NCI-H2107 (cell line): ENCODE results near the gene EMID1.
"Not testable (repeated sequence)": the region's sequence is repeated elsewhere in the genome, so short reads cannot be mapped to it uniquely, and the experiment has no call there.

Experiments used
- DNase-seq: peaks from one replicate; lab custom pipeline; 2025; lab: John Stamatoyannopoulos, UW

EMID1 gene

DNA sequence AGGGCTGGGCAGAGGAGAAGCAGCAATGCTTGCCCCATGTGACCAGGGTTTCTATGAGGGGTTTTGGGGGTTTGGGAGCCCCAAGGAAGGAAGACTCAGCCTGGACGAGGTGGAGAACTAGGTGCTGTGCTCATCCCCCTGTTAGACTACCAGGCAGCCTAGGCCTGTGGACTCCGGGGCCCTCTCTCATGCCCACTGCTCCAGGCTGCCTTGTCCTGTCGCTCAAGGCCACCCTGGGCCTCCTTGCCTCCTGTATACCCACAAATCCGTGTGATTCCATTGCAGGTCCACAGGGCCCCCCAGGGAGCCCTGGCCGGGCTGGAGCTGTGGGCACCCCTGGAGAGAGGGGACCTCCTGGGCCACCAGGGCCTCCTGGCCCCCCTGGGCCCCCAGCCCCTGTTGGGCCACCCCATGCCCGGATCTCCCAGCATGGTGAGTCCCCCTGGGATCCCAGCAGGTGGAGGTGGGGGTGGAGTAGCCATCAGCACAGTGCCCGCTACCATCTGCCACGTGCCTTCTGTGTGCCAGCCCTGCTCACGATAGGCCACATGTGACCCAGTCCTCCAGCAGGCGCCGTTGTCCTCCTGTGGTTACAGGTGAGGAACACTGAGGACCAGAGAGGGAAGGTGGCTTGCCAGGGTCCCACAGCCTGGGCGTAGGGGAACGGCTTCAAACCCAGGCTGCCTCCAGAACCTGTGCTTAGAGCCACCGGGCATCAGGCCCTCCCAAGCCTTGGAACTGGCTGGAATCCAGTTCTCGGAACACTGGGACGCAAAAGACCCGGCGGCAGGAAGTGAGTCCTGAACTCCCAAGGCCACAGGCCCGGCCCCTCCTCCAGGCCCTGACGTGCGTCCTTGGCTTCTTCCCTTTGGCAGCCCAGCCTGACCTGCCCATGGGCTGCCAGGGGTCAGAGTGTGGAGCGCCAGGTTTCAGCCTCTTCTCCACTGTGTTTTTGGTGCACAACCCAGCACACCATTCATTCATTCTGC lies 26.6 kb downstream of the EMID1 start:
- DNase-seq = no peak

DNA sequence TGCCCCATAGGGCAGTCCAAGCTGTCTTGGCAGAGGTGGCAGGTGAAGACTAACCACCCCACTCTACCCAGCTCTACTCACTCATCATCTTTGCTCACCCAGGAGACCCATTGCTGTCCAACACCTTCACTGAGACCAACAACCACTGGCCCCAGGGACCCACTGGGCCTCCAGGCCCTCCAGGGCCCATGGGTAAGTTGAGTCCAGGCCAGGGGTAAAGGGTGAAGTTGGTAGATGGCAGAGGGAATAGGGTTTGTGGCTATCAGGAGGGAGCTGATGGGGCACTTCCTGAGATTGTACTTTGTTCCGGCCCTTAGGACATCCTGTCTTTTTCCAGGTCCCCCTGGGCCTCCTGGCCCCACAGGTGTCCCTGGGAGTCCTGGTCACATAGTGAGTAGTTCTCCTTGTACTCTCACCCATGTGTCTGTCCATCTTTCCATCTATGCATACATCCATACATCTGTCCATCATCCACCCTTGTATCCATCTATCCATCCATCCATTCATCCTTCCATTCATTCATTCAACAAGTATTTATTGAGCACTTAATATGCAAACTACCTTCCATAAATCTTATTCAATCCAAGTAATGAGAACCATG lies 27.7 kb downstream of the EMID1 start:
- DNase-seq = no peak

DNA sequence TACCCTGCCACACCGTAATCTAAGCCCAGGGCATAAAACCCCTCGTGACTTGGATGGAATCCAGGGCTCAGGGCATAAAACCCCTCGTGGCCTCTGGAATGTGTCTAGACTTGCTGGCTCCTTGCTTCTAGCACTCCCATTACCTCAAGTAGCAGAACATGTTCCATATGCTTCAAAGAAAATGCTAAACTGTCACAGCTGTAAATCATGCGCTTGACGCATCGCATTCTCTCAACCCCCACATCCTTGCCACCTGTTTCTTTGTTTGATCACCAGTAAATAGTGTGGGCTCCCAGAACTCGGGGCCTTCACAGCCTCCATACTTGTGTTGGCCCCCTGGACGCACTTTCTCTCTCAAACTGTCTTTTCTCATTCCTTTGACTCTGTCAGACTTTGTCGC lies 34.8 kb downstream of the EMID1 start:
- not testable (repeated sequence) for DNase-seq

DNA sequence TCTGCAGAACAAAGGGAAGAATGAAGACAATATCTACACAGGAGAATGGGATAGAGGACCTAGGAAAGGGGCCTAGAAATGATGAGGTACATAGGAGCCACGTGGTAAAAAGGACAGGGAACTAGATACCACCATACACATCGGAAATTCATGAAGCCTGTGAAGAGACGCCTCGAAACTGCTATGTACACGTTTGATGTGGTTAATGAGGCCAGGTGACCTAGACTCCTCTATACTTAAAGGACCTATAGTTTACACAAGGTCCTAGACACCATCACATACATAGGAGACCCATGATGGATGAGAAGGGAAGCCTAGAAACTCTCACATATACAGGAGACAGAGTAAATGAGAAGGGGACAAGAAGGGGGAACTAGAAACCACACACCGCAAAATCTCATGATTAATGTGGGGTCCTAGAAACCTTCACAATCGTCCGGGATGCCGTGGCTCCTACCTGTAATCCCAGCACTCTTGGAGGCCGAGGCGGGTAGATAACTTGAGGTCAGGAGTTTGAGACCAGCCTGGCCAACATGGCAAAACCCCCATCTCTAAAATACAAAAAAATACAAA lies 38.3 kb downstream of the EMID1 start:
- no peak for DNase-seq

DNA sequence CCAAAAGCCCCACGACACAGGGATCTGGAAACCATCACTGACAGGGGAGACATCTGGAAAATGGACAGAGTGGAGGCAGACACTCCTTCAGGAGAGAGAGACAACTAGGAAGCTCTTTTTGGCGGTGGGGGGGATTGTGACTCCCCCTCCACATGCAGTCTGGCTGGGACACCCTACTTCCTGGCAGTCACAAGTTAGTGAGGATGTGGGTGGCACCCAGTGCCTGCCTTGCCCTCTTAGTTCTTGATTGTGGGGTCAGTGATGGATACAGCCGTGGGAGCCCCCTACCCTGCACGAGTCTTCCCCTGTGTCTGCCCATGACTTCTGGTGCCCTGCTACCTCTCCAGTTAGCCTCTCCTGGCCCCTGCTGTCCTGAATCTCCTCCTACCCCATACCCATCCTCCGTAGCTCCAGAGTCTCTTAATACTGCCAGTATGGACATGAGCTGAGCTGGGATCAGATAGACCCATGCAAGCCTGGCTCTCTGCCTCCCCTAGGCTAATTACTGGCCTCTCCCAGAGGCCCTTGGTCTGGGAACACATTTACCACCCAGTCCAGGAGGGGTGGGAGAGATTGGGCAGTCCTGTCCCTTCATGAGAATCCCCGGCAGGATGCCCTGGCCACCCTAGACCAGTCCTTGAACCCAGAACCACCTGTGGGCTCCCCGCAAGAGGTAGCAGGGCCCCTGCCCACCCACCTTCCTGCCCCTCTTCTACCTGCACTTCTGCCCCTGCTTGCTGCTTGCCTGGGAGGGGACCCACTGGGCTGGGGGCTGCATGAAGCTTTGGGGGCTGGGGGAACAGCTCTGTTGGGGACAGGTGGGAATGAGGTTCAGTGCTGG lies 39.3 kb downstream of the EMID1 start:
- no peak for DNase-seq

DNA sequence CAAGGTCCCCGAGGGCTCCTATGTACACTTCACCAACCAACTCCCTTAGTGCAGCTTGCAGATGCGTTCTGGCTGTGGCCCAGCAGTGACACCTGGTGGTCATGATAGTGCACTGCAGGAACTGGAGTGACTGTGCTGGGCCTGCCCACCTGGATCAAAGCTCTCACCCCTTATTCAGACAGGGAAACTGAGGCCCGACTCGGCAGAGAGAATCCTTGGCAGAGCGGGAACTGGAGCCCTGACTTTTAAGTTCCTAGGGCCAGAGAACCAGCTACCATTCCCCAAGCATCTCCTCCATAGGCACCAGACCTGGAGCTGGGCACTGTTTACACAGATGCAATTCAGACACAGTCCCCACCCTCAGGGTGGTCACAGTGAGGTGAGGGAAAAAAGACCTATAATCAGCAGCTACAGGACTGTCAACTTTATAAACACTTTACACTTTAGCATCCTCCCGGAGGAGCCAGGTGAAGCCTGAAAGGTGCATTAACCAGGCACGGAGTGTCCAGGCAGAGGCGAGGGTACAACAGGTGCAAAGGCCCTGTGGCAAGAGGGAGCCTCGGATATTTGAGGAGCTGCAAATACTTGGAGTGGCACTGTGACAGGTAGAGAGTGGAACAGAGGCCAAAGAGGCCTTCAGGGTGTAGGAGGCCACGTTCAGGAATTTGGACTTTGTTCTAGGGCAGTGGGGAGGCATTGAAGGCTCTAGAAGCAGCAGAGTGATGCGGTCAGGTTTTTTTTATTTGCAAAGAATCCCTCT lies 40.1 kb downstream of the EMID1 start:
- peak; percentile 15 for DNase-seq

DNA sequence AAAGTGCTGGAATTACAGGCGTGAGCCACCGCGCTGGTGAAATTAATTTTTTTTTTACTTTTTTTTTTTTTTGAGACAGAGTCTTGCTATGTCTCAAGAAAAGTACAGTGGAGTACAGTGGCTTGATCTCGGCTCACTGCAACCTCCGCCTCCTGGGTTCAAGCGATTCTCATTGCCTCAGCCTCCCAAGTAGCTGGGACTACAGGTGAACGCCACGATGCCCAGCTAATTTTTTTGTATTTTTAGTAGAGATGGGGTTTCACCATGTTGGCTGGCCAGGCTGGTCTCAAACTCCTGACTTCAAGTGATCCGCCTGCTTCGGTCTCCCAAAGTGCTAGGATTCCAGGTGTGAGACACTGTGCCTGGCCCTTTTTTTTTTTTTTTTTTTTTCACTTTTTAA lies 42.2 kb downstream of the EMID1 start:
- not testable (repeated sequence) for DNase-seq

DNA sequence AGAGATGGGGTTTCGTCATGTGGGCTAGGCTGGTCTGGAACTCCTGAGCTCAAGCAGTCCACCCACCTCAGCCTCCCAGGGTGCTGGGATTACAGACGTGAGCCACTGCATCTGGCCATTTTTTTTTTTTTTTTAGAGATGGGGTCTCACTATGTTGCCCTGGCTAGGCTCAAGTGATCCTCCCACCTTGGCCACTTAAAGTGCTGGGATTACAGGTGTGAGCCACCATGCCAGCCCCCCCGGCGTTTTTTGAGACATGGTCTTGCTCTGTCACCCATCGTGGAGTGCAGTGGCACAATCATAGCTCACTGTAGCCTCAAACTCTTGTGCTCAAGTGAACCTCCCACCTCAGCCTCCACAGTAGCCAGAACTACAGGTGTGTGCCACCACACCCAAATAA lies 45.6 kb downstream of the EMID1 start:
- no peak for DNase-seq

DNA sequence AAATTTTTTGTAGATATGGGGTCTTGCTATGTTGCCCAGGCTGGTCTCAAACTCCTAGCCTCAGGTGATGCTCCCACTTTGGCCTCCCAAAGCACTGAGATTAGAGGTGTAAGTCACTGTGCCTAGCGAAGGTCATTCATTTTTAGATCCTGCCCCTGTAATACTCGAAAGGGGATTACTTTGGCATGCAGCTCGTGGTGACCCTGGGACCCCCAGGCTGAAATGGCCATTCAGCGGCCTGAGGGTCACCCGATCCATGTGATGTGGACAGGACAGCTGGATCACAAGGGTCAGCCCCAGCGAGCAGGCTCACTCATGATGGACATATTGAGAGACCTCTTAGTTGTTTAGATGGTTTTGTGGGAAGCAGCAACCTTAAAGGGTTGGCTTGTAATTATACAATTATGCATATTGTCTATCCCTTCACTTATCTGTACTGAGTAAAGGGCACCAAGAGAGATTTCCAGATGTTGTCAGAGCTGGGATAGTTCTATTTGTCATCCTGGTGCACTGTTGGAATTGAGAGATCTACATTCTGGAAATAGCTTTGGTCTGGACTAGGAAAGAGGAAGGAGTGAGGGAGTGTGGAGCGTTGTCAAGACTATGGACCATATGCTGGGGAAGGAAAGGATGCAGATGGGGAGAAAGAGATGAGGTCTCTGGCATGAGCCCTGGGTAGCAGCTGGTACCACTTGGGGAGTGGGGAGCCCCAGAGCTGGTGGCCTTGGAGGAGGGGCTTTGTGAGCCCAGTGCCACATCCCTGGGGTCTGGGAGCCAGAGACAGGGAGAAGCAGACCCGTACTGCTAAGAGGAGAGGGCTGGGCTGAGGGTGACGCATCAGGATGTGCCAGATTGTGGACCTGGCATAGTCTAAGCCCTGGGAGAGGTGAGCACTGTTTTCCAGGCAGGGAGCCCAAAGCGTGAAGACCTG lies 46.5 kb downstream of the EMID1 start:
- DNase-seq = no peak

DNA sequence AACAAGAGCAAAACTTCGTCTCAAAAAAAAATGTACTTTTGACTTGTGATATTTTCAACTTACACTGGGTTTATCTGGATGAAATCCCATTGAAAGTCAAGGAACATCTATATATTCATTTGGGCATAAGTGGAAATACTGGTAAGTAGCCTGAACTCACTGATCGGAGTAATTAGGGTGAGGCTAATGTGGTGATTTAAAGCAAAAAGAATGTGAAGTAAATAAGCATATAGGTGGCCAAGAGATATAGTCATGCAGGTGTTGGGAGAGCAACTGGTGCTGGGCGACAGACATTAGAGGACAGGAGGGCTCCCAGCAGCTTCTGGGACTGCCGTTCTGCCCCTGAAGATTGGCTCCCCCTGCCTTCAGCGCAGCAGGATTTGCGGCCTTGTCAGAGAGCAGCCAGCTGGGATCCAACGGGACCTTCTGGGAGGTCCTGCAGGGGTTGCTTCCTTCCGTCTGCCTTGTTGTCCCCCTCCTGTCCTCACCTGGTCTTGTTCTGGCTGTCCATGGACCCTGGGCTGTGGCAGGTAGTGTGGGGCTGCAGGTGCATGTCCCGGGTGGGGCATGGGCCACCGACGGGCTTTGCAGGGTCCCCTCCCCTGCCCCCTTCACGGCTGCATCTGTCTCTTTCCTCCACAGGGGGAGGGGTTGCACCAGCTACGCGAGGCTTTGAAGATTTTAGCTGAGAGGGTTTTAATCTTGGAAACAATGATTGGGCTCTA lies 48.0 kb downstream of the EMID1 start:
- DNase-seq = no peak

DNA sequence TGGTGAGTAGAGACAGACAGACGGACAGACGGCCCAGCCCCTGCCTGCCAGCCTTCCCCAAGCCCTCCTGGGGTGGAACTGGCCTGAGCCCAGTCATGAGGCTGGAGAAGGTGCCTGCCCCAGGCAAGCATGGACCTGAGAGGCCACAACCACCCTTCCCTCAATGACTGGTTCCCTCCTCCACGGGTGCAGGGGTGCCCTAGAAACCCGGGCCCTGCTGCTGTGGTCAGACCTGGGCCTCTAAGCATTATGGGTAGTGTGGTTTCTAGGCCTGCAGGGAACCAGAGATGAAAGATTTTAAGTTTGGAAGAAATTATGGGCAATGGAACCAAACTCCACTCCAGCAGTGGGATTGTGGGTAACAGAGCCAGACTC lies 48.6 kb downstream of the EMID1 start:
- DNase-seq = no peak

DNA sequence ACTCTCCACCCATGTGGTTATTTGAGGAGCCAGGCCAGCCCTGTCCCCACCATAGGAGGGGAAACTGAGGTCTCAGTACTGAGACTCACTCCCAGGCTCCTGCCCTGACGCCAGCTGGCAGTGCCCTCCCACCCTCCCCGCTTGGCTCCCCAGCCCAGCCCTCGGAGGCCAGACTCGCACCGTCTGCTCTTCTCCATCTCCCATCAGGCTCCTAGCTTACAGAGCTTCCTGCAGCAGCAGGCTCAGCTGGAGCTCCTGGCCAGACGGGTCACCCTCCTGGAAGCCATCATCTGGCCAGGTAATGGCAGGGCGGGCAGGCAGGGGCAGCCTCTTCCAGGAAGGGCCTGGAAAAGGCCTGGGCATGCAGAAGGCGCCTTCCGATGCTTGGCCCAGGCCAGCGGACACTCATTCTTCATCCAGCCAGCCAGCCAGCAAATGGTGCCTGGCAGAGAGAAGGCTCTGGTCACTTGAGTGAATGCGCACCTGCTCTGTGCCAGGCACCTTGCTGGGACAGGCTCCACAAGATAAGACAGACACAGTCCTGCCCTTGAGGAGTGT lies 49.4 kb downstream of the EMID1 start:
- no peak for DNase-seq

DNA sequence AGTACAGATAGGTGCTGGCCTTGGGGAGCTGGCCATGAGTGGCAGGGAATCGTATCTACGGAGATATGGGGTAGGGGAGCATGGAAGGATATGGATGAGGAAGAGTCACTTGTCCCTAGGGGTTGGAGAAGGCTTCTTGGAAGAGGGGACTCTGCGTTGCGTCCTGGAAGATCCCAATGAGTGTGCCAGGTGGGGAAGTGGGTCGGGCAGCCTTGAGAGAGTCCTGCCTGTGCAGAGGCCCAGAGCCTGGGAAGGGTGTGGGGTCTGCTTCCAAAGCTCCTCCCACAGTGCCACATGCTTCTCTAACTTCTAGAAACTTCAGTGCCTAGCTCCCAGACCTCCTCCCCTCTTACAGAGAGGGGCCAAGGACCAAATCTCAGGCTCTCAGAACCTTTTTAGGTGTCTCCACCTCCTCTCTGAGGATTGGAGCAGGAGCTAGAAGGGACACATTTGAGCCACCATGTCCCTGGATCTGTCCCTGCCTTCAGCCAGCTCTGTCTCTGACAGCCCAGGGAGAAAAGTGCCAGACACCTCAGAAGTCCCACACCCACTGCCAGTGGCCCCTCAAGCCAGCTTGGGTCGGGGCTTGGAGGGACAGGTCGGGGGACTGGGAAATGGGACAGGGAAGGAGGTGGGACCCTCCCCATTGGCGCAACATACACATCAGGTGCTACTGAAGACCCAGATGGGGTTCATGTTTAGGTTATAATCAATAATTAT lies 51.1 kb downstream of the EMID1 start:
- DNase-seq = no peak

DNA sequence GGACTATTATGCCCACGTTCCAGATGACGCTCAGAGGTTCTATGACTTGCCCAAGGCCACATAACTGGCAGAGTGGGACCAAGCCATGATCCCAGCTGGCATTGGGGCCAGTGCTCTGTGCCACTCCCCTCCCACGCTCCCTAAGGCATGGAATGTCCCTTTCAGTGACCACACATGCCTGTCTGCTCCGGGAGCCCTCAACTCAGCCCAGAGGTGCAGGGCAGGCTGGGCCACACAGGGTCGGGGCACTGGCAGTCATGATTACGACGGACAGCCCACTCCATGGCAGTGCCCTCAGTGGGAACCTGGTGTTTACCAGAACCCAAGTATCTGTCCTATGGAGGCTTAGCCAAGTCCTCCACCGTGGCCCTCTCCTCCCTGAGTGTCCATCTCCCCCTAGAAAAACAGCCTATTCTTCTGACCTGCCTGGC lies 52.1 kb downstream of the EMID1 start:
- no peak for DNase-seq

DNA sequence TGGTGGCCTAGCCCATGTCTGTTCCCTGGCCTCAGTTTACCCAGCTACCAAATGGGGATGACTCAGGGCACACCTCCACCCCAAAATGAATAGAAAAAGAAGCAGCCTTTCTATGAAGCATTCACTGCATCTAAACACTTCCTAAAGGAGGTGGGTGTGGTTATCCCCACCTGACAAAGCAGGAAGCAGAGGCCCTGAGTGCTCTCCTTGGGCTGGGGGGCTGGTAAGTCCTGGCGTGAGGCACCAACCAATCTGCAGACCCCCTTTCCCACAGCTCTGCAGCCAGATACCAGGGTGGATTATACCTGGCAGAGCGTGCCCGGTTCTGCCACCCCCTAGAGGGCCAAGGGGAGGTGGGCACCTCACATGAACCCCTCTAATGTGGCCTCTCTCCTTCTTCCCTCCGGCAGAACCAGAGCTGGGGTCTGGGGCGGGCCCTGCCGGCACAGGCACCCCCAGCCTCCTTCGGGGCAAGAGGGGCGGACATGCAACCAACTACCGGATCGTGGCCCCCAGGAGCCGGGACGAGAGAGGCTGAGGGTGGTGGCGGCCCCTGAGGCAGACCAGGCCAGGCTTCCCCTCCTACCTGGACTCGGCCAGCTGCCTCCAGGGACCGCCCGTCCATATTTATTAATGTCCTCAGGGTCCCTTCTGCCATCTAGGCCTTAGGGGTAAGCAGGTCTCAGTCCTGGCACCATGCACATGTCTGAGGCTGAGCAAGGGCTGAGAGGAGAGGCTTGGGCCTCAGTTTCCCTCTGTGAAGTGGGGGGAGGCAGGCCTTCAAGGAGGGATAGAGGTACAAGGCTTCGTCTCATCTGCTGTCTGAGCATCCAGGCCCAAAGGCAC lies 52.9 kb downstream of the EMID1 start:
- DNase-seq = no peak

DNA sequence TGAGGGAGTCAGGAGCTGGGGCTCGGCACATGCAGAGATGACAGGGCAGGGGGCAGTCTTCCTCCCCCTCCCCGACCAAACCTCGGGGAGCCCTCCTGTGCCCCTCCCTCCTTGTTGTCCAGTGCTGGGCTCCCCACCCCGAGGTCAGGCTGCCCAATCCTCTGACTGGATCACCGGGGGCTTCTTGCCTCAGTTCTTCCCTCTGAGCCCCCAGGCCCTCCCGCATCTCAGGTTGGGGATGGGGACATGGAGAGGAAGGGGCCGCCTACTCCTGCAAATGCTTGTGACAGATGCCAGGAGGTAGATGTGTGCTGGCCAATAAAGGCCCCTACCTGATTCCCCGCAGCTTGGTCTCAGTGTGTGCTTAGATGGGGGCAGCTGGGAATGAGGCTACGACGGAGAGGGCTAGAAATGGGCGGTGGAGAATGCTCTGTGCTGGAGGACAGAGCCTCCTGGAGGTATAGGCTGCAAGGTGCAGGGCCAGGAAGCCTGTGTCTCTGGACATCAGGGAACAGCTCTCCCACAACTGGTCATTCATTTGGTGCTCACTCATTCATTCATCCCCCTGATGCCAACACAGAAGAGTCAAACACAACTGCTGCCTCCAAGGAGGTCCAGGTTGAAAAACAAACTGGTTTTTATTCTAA lies 53.7 kb downstream of the EMID1 start:
- DNase-seq = no peak

DNA sequence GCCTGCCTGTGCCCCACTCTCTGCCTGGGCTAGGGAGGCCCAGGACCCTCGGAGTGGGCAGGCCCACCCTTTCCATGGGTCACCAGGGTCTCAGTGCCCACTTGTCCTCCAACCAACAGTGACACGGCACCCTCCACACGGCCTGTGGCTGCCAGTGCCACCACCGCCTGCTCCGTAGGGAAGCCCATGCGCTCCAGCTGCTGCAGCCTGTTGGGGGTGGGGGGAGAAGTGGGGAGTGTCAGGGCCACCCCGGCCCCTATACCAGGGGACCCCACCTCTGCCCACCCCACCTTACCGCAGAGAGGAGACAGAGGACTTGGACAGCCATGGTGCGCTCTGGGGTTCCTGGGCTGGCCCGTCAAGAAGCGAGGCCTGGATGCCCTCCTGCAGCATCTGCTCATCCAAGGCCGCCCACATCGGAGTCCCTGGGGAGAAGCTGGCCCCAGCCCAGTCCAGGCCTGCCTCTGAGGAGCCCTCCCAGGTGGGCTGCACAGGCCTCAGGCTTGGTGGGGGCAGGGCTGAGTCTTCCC lies 54.4 kb downstream of the EMID1 start:
- no peak for DNase-seq
